Measurements from ENCODE around the gene PKDCC.
A peak's percentile ranks its signal among the peaks of the same experiment; 100 is the strongest.

Gene PKDCC

DNA sequence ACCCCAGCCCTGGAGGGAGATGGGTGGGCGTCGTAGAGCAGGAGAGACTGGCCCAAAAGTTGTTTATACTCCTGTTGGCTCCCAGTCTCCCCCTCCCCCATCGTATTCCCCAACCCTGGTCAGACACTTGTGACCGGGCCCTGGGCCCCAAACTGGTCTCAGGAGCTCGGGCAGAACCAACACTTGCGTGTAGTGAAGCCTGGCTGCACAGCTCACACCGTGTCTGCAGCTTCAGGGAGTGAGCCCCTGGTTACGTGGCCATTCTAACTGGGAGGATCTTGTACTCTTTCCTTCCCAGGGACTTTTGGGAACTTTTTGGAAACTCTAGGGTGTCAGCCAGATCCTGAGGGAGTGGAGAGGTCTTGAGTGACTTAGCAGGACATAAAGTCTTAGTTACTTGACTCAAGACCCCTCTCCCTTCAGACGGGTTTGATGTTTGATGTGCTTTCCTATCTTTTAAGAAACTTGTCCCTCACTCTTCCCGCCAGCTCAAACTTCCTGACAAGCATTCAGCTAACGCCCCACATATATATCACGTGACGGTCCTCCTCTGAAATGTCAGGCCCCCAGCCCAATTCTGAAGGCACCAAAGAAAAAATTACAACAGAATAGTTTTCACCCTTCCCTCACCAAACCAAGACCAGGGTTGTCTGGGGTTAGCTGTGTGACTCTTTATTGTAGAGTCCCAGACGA is 2.3 kb downstream of the PKDCC start:
- H3K27ac ChIP-seq, result peak overlapping the region; percentile 94 to 97
- DNase-seq (ENCODE audit: low spot score), result no peak
- TF ChIP-seq, protein P1, sequence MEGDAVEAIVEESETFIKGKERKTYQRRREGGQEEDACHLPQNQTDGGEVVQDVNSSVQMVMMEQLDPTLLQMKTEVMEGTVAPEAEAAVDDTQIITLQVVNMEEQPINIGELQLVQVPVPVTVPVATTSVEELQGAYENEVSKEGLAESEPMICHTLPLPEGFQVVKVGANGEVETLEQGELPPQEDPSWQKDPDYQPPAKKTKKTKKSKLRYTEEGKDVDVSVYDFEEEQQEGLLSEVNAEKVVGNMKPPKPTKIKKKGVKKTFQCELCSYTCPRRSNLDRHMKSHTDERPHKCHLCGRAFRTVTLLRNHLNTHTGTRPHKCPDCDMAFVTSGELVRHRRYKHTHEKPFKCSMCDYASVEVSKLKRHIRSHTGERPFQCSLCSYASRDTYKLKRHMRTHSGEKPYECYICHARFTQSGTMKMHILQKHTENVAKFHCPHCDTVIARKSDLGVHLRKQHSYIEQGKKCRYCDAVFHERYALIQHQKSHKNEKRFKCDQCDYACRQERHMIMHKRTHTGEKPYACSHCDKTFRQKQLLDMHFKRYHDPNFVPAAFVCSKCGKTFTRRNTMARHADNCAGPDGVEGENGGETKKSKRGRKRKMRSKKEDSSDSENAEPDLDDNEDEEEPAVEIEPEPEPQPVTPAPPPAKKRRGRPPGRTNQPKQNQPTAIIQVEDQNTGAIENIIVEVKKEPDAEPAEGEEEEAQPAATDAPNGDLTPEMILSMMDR (IDR thresholded peaks at IDR 0.05), result no peak
- peak overlapping the region; percentile 97 for H3K4me3 ChIP-seq

DNA sequence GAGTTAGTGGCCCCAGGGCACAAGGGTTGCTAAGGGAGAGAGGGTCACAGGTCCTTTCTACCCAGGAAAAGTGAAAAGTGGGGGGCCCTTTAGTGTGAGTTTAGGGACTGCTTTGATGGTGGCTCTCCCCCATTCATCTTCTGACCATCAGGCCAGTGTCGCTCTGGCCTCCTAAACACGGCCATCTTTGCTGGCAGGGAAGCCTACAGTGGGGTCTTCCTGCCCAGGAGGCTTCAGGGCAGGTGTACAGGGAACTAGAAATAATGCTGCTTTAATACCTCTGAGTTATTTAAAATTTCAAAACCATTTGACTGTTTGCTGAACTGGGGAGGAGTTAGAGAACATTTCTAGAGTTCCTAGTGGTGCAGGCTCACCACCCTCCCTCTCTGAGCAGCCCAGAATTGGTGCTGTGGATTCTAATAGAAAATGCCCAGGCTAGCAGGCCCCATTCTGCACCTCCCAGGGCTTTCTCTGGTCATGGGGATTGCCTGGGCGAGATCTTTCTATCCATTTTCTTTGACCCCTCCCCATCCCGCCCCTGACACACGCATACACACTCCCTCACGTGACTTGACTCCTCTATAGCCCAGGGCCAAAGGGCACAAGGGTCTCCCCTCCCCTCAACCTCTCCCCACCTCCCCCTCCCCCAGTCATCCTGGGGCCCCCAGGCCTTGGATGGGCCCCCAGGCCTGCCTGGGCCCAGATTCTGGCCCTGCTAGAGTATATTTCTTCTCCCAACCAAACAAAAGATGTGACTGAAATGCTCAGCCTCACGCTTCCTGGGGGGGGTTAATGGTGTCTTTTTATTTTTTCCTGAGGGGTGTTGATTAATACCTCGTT is 3.1 kb downstream of the PKDCC start:
- TF ChIP-seq, protein P1 (IDR thresholded peaks at IDR 0.05), result no peak
- Histone ChIP-seq H3K4me3 (peak overlapping the region; percentile 97), H3K27ac (peak overlapping the region; percentile 94 to 97)
- no peak for DNase-seq (ENCODE audit: low spot score)

DNA sequence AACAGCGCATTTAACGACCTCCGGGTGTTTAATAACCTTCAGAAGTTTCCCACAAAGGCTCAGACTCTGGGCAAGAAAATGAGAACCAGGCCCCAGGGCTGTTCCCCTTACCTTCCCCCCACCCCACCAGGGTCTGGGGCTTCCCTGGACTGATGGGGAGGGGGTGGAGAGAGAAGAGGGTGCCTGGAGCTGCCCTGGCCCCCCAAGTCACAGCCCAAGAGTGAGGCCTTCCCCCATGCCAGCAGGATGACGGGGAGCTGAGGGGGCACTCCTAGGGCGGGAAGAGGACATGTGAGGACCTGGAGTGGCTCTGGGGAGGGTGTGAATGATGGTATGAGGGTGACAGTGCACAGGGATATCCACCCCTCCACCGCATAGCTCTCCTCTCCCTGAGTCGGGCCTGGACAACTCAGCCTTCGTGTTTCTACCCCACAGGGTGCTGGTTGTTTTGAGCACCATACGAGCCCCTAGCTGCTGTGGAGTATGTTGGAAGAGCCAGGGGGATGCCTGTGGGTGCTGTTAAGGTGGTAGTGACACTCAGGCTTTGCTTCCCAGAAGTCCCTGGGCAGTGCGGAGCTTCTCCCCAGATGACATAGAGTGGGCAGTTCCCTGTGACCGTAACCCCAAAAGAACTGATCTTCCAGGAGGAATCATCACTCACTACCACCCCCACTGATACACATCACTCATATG is 3.9 kb downstream of the PKDCC start:
- Histone ChIP-seq H3K27ac (peak overlapping the region; percentile 94 to 97), H3K4me3 (peak overlapping the region; percentile 97)
- no peak for DNase-seq (ENCODE audit: low spot score)
- TF ChIP-seq, protein P1 (IDR thresholded peaks at IDR 0.05), result no peak

DNA sequence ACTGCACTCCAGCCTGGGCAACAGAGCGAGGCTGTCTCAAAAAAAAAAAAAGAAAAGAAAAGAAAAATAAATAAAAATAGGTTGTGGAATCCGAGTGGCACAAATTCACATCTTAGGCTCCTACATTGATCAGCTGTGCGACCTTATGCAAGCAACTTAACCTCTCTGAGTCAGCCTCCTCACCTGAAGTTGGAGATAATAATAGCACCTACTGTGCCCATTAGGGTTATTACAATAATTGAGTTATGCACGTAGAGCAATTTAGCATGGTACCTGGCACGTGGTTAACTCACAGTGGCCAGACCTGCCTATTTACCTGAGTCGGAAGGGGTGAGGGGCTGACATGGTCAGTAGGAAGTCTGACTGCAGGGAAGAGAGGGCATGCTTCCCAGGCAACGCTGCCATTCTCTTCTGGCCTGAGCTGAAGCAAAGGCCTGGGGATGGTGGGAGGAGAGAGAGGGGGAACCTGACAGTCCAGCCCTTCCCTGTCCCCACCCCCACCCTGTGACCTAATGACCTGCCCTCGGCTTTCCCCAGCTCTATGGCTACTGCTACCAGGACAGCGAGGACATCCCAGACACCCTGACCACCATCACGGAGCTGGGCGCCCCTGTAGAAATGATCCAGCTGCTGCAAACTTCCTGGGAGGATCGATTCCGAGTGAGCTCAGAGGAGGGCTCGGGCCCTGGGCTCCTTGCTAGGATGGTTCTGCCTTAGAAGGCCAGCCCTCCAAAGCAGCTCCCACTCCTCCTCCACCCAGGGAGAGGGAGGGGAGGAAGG is 5.1 kb downstream of the PKDCC start:
- TF ChIP-seq, protein P1 (IDR thresholded peaks at IDR 0.05), result no peak
- Histone ChIP-seq H3K27ac (peak overlapping the region; percentile 94 to 97), H3K4me3 (peak overlapping the region; percentile 97)
- no peak for DNase-seq (ENCODE audit: low spot score)

DNA sequence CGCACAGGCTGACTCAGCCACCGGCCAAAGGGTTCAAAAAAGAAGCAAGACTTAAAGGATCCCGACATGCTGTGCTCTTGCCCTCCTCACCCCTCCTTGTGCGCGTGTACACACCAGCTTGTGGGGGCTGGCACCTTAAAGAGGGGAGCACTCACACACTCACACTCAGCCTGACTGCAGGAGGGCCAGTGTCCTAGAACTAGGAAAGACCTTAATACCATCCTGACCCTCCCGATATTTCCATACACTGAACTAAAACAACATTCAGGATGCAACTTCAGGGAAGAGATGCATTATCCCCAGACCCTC is 5.6 kb downstream of the PKDCC start:
- no peak for DNase-seq (ENCODE audit: low spot score)
- Histone ChIP-seq H3K4me3 (peak overlapping the region; percentile 97), H3K27ac (peak overlapping the region; percentile 94 to 97)
- TF ChIP-seq, protein P1 (IDR thresholded peaks at IDR 0.05), result no peak

DNA sequence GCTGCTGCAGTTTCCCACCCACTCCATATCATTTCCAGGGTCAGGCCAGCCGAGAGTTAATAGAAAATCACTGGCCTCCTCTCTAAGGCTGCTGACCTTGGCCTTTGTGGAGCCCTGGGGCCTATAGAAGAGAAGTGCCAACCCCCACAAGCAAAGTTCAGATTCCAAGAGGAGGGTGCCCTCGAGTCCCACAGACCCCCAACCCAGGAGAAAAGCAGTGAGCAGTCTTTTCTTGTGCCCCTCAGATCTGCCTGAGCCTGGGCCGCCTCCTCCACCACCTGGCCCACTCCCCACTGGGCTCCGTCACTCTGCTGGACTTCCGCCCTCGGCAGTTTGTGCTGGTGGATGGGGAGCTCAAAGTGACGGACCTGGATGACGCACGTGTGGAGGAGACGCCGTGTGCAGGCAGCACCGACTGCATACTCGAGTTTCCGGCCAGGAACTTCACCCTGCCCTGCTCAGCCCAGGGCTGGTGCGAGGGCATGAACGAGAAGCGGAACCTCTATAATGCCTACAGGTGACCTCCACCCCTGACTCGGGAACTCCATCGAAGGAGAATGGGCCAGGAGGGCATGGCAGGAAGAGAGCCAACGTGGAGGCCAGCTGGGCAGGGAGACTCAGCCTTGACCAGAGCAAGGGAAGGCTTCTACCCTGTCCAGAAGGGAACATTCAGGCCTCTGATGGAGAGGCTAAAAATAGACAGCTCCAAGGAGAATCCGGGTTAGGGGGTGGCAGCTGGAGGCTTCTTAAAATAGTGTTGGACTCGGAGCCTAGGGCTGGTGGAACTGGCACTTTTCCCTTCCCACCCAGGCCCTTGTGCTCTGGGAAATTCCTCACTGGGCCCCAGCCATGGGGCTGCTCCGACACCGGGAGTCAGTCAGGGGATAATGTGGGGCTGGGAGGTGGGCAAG is 6.2 kb downstream of the PKDCC start:
- DNase-seq (ENCODE audit: low spot score), result peak; percentile 92
- H3K4me3 ChIP-seq, result peak overlapping the region; percentile 97
- TF ChIP-seq, protein P1 (IDR thresholded peaks at IDR 0.05), result no peak
- peak overlapping the region; percentile 94 to 97 for H3K27ac ChIP-seq
